ENCODE measurements around the gene INSC.

DNA sequence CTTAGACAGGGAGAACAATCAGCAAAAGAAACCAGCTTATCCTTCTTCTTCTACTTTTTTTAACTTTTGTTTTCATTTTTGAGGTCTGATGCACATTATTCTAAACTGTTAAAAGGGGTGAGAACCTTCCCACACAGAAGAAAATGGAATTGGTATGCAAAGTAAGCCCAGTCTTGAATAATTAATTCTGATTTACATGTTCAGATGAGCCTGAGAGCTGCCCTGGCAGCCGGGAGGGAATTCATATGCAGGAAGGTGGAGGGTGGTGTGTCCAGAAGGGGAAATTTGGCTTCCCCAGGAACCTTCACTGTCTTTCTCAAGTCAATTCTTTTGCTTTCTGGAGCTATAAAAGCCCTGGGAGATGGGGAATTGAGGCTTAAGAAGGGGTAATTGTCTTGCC lies 181.0 kb downstream of the INSC start:
- TF ChIP-seq, protein P1, sequence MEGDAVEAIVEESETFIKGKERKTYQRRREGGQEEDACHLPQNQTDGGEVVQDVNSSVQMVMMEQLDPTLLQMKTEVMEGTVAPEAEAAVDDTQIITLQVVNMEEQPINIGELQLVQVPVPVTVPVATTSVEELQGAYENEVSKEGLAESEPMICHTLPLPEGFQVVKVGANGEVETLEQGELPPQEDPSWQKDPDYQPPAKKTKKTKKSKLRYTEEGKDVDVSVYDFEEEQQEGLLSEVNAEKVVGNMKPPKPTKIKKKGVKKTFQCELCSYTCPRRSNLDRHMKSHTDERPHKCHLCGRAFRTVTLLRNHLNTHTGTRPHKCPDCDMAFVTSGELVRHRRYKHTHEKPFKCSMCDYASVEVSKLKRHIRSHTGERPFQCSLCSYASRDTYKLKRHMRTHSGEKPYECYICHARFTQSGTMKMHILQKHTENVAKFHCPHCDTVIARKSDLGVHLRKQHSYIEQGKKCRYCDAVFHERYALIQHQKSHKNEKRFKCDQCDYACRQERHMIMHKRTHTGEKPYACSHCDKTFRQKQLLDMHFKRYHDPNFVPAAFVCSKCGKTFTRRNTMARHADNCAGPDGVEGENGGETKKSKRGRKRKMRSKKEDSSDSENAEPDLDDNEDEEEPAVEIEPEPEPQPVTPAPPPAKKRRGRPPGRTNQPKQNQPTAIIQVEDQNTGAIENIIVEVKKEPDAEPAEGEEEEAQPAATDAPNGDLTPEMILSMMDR (IDR thresholded peaks at IDR 0.05), result no peak
- no peak for TF ChIP-seq POLR2A (IDR thresholded peaks at IDR 0.05)

Data from body of pancreas (tissue), 4 donors.